Activated naive CD4-positive, alpha-beta T cell treated with anti-CD3 and anti-CD28 coated beads, Interleukin-2, amount 50 U/mL, for 16 hours (primary cell): ENCODE measurements around the gene KLHL3.
"Not testable (repeated sequence)": the region's sequence is repeated elsewhere in the genome, so short reads cannot be mapped to it uniquely, and the experiment has no call there.

Source experiments
- DNase-seq: peaks from one replicate; pipeline ENCODE4 v3.0.0-alpha.2; 2020

The KLHL3 gene

GRCh38 chr5:137735555-137736284 lies at the start of gene KLHL3:
Gene KLHL3 (minus strand): TSS chr5:137736089. CDS start chr5:137735646, 443 bp downstream.
- peak; percentile 35 for DNase-seq

GRCh38 chr5:137782984-137783536 lies 47.2 kb upstream of the KLHL3 start:
- DNase-seq: no peak

DNA sequence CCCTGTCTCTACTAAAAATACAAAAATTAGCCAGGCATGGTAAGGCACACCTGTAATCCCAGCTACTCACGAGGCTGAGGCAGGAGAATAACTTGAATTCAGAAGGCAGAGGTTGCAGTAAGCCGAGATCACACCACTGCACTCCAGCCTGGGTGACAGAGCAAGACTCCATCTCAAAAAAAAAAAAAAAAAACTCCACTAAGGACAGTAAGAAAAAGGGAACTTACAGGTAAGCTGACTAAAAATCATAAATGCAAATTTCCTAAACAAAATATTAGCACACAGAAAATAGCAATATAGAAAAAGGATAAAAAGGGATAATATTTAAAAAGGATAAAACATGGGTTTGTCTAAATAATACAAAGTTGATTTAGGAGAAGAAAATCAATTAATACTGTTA lies 46.2 kb upstream of the KLHL3 start:
- DNase-seq: no peak

DNA sequence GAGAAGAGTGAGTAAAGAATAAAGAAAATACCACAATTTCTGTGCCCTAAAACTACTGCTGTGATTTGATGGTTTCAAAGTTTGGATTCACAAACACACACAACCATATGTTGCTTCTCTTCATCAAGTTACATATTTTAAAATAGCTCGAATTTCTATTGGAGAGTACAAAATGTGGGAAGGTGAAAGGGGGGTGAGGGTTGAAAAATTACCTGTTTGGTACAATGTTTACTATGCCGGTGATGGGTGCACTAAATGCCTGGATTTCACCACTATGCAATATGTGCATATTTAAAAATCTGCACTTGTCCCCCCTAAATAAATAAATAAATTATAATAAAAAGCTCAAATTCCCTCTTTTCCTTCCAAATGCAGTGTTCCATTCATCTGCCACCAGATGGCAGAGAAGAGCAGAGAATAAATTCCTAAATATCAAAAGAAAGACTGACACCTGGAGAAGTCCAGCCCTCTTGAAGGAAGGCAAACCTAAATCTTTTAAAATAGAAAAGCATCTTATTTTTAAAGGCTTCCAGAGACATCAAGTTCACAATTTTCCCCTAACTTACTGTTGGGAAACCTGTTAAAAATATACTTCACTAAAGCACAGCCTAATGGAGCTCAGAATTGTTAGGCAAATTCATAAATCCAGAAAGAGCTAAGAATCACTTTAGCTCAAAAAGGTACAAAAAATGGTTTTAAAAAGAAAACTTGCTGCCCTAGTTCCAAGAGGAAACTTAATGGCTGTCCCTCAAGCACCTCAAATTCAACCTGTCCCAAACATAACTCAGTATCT lies 43.1 kb upstream of the KLHL3 start:
- DNase-seq: no peak

DNA sequence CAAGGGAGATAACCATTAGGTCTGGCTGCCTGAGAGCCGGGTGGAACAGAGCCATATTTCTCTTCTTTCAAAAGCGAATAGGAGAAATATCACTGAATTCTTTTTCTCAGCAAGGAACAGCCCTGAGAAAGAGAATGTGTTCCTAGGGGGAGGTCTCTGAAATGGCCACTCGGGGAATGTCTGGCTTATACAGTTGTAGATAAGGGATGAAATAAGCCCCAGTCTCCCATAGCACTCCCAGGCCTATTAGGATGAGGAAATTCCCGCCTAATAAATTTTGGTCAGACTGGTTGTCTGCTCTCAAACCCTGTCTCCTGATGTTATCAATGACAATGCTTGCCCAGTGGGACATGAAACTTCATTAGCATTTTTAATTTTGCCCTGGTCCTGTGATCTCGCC lies 32.0 kb upstream of the KLHL3 start:
- not testable (repeated sequence) for DNase-seq

- no peak for DNase-seq
Measured at GRCh38 chr5:137761566-137761965, 25.7 kb upstream of the KLHL3 start.

DNA sequence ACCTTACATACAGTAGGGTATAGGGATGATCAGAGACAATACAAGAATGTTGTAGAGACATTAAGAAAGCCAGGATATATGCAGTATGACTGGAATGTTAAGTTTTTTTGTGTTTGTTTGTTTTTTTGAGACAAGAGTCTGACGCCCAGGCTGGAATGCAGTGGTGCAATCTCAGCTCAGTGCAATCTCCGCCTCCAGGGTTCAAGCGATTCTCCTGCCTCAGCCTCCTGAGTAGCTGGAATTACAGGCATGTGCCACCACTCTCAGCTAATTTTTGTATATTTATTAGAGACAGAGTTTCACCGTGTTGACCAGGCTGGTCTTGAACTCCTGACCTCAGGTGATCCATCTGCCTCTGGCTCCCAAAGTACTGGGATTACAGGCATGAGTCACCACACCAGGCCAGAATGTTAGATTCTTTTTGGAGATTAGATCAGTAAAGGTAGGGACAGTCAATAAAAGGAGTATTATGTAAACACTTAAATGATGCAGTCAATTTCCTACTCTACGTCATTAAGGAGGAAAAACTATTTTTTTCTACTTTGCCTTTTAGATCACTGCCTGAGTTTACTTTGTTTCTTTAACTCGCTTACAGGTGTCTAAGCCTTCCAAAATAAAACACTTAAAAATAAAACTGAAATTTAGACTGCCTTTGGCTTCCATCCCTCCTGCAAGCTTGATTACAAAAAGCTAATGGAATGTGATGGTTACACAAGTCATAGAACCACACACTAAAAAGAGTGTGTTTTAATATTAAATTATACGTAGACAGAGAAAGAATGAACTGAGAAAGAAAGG lies 25.0 kb upstream of the KLHL3 start:
- DNase-seq: no peak

DNA sequence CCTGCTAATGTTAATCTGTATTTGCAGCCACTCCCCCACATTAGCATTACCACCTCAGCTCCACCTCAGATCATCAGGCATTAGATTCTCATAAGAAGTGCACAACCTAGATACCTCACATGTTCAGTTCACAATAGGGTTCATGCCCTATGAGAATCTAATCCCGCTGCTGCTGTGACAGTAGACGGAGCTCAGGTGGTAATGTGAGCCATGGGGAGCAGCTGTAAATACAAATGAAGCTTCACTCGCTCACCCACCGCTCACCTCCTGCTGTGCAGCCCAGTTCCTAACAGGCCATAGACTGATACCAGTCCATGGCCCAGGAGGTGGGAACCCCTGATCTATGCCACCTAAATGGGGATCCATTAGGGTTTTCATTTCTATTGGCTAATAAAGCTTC lies 24.4 kb upstream of the KLHL3 start:
- DNase-seq: no peak

- DNase-seq: no peak
Measured at GRCh38 chr5:137758715-137759306, 22.9 kb upstream of the KLHL3 start.

DNA sequence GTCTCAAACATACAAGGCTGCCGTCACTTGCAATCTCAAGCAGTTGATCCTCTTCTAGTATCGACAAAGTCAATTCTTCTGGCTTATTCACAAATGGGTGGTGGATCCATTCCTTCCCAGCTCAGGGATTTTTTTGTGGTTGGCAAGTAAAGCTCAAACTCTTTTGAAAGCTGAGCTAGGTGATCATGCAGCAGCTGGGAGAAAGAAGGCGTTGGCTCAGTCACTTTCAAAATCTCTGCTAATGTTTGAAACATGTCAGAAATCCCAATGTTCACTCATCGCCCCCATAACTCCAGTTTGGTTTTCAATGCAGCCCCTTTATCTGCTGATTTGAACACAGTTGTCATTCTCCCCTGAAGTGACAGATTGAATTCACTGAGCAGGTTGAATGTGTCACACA lies 22.2 kb upstream of the KLHL3 start:
- no peak for DNase-seq

GRCh38 chr5:137757634-137758033 lies 21.7 kb upstream of the KLHL3 start:
- DNase-seq: no peak

- DNase-seq: no peak
Measured at GRCh38 chr5:137754961-137755762, 19.3 kb upstream of the KLHL3 start.

- DNase-seq: peak; percentile 98
Measured at GRCh38 chr5:137754188-137754960, 18.5 kb upstream of the KLHL3 start, which contains the start of gene HNRNPA0. Gene HNRNPA0 (minus strand): TSS chr5:137754363. CDS start chr5:137754066, 297 bp downstream.

- no peak for DNase-seq
Measured at GRCh38 chr5:137753691-137754187, 17.9 kb upstream of the KLHL3 start.

- DNase-seq: peak; percentile 45
Measured at GRCh38 chr5:137752905-137753690, 17.2 kb upstream of the KLHL3 start.

DNA sequence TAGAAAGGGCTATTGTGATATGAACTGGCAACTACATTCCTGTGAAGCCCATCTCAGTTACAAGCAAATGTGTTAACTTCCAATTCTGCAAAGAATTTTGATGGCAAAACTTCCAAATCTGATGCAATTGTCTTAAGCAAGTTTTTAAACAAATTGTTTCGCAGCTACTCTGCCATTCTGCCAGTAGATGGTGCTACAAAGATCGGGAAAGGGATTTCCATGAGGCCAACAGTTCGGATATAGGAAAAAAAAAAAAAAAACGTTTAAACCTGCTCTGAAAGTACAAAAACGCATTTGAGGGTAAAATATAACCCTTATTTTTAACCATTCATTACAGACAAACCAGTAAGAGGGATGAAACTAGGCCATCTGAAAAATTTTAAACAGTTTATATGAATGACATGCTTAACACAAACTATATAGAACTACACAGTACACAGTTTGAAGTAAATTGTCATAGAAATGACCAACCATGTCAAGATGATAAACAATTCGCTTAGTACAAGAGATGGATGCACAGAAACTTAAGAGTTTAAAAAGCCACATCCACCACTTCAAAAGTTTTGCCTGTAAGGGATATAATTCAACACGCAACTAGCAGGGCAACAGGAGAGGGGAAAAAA lies 16.1 kb upstream of the KLHL3 start:
- no peak for DNase-seq

GRCh38 chr5:137750436-137750835 lies 14.5 kb upstream of the KLHL3 start:
- DNase-seq: no peak

- DNase-seq: no peak
Measured at GRCh38 chr5:137747848-137748247, 12.0 kb upstream of the KLHL3 start.

DNA sequence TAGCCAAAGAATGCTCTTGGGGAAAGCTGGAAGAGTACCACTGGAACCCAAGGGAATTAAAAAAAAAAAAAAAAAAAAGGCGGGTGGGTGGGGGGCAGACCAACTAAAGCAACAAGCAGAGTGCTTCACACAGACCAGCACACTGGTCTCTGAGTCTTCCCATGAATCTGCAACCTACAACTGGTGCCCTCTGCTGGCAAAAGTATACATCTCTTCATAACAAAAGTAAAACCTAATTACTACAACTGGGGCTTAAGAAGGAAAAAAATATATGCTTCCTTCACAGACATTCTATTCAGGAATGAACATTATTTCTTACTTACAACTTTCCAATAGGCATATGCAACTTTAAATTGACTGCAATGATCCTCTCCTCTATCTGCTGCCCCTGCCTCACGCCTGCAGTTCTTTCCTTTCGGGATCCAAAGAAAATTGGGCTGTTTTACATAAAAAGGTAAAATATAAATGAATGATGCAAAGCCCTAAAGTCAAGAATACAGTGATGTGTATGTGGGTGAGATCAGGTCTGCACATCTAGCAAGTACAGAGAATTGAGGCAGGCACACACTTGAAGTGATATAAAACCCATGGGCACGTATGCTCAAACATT lies 7.2 kb upstream of the KLHL3 start:
- DNase-seq: peak; percentile 55
